Activated T-cell treated with anti-CD3 and anti-CD28 coated beads for 48 hours (primary cell): ENCODE results near the gene ZNF576.
A peak's percentile ranks its signal among the peaks of the same experiment; 100 is the strongest.
"Not testable (repeated sequence)": the region's sequence is repeated elsewhere in the genome, so short reads cannot be mapped to it uniquely, and the experiment has no call there.

Source experiments
- DNase-seq: peaks from one replicate; pipeline ENCODE4 v3.0.0-alpha.2; 2020; ENCODE audit warnings: low read depth

The ZNF576 gene

DNA sequence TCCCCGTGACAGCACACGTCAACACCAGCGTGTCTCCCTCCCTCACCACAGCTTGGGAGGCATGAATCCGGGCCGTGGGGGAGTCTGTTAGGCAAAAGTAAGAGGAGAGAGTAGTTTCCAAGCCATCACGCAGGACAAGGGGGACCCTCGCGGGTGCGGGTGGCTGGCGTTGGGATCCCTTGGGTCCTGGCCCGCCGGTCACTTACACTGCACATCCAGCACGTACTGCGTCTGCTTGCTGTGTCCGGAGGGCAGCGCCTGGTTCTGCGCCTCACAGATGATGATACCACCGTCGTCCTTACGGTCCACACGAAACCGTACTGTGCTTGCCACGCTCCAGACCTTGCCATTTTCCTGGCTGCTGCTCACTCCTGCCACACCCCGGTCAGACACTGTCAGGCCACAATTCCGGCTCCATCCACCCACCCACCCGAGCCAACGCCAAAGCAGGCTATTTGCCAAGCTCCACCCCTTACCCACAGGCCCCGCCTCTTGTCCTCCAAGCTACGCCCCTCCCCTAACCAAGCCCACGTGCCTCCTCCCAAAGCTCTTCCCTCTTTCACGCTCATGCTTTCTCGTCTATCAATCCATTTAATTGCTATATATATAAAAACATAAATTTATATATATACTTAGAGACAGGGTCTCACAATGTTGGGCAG is 29.7 kb downstream of the ZNF576 start:
- DNase-seq: no peak

GRCh38 chr19:43626838-43627237 is 30.4 kb downstream of the ZNF576 start:
- no peak for DNase-seq

DNA sequence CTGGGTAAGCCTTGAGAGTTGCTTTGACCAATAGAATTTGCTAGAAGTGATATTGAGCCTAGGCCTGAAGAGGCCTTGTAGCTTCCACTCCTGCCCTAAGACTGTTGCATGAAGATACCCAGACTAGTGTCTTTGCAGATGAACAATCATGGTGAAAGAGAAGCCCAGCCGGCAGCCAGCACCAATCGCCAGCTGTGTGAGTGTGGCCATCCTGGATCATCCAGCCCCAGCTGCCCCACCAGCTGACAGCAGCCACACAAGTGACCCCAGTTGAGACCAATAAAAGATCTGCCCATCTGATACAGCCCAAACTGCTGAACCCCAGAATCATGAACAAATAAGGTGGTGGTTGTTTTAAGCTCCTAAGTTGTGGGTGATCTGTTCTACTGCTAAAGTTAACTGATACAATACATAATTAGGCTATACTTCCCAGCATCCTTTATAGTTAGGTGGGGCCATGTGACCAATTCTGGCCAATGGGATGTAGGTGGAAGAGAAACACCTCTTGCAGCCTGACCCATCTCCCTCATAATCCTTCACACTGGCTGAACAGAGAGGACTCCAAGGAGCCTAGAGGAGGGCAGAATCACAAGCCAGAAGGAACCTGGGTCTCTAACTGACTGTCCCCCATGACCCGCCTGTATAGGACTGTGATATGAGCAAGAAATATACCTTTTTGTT is 32.4 kb downstream of the ZNF576 start:
- no peak for DNase-seq

- DNase-seq: no peak
These were observed 35.1 kb downstream of the ZNF576 start for GRCh38 chr19:43631491-43631890.

GRCh38 chr19:43633520-43633919 is 37.1 kb downstream of the ZNF576 start:
- no peak for DNase-seq

- DNase-seq: no peak
These were observed 37.7 kb downstream of the ZNF576 start for GRCh38 chr19:43634068-43634467.

- no peak for DNase-seq
These were observed 38.1 kb downstream of the ZNF576 start for GRCh38 chr19:43634506-43634871.

- no peak for DNase-seq
These were observed 38.6 kb downstream of the ZNF576 start for GRCh38 chr19:43634872-43635560.

DNA sequence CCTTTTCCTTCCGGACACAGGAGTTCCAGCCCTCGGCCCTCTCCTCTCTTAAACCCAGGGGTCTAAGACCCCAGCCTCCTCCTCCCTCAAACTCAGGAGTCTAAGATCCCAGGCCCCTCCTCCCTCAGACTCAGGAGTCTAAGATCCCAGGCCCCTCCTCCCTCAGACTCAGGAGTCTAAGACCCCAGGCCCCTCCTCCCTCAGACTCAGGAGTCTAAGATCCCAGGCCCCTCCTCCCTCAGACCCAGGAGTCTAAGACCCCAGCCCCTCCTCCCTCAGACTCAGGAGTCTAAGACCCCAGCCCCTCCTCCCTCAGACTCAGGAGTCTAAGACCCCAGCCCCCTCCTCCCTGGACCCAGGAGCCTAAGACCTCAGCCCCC is 39.2 kb downstream of the ZNF576 start:
- not testable (repeated sequence) for DNase-seq

DNA sequence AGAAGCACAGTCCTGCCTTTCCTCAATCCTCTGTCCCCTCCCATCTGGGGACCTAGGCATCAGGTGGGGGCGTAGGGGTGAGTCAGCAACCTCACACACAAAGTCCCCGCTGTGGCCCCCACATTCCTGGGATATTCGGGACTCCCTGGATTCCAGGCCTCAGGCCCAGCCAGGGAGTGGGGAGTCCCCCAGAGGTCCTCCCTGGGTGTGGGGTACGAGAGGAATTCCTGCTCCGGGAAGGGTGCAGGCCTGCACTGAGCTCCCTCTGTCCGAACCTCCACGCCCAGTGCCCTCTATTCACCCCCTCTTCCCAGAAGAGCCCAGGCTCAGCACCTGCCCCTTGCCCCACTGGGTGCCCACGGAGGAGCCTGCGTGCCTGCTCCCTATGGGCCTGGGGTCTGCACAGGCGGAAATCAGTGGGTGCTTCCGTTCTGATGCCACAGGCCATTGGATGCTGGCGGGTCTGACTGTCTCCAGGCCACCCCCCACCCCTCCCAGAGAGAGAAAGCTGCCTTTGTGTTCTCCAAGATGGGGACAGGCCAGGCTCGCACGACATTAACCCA is 39.8 kb downstream of the ZNF576 start:
- no peak for DNase-seq

- no peak for DNase-seq
These were observed 42.0 kb downstream of the ZNF576 start for GRCh38 chr19:43638214-43638994.

- DNase-seq: no peak
These were observed 42.7 kb downstream of the ZNF576 start for GRCh38 chr19:43638995-43639518.

GRCh38 chr19:43639519-43640423 is 43.4 kb downstream of the ZNF576 start, which contains the start of gene CADM4:
Gene CADM4, minus strand, starts transcription at chr19:43639850. Its CDS starts 60 bp downstream, at chr19:43639790.
- DNase-seq: peak; percentile 43

- no peak for DNase-seq
These were observed 44.0 kb downstream of the ZNF576 start for GRCh38 chr19:43640424-43640757.

GRCh38 chr19:43641333-43641732 is 44.9 kb downstream of the ZNF576 start:
- no peak for DNase-seq

DNA sequence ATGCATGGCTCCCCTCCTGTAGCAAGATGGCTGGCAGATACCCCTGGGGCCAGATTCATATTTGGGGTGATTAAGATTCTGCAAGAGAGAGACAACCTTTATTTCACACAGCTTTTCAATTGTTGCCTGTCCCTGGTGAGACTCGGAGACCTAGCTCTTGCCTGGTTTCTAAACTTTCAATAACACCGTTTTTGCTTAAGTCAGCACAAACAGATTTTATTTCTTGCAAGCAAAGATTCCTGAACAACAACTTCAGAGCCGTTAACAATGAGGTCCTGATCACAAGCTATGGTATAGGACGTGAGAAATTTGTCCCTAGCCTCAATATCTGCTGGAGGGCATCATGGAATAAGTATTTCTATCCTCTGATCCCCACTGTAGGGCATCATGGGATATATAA is 46.1 kb downstream of the ZNF576 start:
- no peak for DNase-seq

DNA sequence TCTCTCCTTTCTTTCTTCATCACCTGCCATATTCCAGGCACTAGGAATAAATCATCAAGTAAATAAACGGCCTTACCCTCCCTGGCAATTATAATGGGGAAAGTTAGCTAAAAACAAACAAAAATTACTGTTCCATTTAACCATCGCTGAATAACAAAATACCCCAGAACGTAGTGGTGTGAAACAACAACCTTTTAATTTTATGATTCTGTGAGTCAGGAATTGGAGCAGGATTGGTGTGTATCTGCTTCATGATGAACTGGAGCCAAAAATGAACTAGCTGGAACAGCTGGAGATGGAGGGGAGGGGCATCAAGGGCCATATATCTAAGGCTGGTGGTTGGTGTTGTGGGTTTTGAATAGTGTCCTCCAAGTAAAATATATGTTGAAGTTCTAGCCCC is 46.9 kb downstream of the ZNF576 start:
- DNase-seq: no peak

DNA sequence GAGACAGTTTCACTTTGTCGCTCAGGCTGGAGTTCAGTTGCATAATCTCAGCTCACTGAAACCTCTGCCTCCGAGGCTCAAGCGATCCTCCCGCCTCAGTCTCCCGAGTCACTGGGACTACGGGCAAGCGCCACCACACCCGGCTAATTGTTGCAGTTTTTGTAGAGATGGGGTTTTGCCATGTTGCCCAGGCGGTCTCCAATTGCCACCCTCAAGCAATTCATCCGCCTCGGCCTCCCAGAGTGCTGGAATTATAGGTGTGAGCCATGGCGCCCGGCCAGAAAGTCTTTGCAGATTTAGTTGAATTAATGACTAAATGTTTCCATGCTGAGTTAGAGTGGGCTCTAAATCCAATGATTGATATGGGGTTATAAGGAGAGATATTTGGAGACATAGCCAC is 47.8 kb downstream of the ZNF576 start:
- no peak for DNase-seq

GRCh38 chr19:43648633-43649032 is 52.2 kb downstream of the ZNF576 start:
- no peak for DNase-seq

DNA sequence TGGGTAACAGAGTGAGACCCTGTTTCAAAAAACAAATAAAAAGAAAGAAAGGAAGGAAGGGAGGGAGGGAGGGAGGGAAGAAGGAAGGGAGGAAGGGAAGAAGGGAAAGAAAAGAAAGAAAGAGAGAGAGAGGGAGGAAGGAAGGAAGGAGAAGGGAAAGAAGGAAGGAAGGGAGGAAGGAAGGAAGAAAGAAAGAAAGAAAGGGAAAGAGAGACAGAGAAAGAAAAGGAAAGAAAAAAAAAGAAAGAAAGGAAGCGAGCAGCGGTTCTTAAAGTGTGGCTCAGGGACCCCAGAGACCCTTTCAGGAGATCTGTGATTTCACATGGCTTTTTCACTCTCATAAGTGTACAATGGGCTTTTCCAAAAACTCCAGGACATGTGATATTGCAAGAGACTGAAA is 53.1 kb downstream of the ZNF576 start:
- no peak for DNase-seq

GRCh38 chr19:43650276-43650675 is 53.9 kb downstream of the ZNF576 start:
- not testable (repeated sequence) for DNase-seq
